Measurements from ENCODE around the gene KLC3.

KLC3 gene

DNA sequence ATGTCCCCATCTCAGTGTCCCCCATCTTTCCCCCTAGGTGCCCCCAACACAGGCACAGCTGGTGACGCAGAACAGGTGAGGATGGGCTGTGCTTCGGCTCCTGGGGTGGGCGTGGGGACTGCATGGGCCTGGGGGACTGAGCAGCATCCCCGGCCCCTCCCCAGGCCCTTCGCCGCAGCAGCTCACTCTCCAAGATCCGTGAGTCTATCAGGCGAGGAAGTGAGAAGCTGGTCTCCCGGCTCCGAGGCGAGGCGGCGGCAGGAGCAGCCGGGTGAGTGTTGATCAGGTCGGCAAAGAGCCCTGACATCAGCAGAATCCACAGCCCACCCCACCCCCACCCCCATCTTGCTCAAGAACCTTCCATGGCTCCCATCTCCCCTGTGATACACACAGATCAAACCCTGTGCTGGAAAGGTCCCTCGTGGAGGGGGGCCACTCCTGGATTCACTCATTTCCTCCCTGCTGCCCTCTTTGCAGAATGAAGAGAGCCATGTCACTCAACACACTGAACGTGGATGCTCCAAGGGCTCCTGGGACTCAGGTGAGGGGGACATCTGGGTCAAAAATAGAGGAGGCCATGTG is 10.0 kb downstream of the KLC3 start:
- TF ChIP-seq, protein P1, sequence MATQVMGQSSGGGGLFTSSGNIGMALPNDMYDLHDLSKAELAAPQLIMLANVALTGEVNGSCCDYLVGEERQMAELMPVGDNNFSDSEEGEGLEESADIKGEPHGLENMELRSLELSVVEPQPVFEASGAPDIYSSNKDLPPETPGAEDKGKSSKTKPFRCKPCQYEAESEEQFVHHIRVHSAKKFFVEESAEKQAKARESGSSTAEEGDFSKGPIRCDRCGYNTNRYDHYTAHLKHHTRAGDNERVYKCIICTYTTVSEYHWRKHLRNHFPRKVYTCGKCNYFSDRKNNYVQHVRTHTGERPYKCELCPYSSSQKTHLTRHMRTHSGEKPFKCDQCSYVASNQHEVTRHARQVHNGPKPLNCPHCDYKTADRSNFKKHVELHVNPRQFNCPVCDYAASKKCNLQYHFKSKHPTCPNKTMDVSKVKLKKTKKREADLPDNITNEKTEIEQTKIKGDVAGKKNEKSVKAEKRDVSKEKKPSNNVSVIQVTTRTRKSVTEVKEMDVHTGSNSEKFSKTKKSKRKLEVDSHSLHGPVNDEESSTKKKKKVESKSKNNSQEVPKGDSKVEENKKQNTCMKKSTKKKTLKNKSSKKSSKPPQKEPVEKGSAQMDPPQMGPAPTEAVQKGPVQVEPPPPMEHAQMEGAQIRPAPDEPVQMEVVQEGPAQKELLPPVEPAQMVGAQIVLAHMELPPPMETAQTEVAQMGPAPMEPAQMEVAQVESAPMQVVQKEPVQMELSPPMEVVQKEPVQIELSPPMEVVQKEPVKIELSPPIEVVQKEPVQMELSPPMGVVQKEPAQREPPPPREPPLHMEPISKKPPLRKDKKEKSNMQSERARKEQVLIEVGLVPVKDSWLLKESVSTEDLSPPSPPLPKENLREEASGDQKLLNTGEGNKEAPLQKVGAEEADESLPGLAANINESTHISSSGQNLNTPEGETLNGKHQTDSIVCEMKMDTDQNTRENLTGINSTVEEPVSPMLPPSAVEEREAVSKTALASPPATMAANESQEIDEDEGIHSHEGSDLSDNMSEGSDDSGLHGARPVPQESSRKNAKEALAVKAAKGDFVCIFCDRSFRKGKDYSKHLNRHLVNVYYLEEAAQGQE (IDR thresholded peaks at IDR 0.05; ENCODE audit: insufficient read depth in 1 of 2, low read depth in 2 of 2, low read length in 2 of 2): no peak
- TF ChIP-seq SIN3A (IDR thresholded peaks at IDR 0.05; ENCODE audit: borderline replicate concordance, insufficient read depth, low read length): no peak
- no peak for TF ChIP-seq FOXP2 (optimal IDR thresholded peaks at IDR 0.05; ENCODE audit: borderline replicate concordance, extremely low read depth, extremely low read length, insufficient read depth)
- TF ChIP-seq POLR2AphosphoS5 (IDR thresholded peaks at IDR 0.05; ENCODE audit: low read depth, low read length): no peak
- TF ChIP-seq TAF1 (IDR thresholded peaks at IDR 0.05; ENCODE audit: borderline replicate concordance, insufficient read depth, low read length): no peak

DNA sequence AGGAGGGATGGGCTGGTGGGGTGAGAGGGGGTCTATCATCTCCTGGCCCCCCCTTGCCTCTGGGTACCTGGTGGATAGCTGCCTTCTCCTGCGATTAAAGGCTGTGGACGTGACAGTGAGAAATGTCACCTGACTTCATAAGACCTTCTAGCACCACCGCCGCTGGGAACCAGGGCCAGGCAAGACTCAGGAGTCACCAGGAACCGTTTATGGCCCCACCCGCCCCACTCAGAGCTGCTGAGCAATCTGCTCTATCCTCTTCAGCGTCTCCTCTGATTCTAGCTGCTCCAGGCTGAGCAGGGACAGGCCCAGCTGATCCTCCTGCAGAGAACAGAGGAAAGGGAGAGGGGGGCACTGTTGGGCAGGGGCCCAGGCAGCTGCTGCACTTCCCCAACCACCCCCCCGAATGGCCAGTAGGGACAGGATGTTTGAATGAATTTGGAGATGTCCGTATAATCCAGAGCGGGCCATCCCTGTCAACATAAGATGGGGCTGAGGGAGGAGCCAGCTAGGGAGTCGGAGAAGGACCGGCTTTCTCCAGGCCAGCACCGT is 10.9 kb downstream of the KLC3 start:
- TF ChIP-seq TAF1 (IDR thresholded peaks at IDR 0.05; ENCODE audit: borderline replicate concordance, insufficient read depth, low read length): no peak

DNA sequence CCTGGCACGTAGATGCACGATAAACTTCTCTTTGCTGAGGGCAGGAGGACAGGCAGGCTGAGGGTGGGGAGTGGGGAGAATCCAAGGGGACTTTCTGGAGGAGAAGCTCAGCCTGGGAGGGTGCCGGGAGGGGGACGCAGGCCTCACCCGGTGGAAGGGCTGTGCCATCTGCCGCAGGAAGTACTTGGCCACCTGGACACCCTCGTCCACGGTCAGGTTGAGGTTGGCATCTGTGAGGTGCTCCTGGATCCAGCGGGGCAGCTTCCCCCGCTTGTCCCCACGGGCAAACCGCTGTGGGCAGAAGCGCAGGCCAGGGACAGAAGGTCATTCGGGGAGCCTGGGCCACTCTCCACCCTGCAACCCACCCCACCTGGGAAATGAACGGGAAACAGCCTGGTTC is 11.5 kb downstream of the KLC3 start:
- TF ChIP-seq POLR2AphosphoS5 (IDR thresholded peaks at IDR 0.05; ENCODE audit: low read depth, low read length) (no peak), TAF1 (IDR thresholded peaks at IDR 0.05; ENCODE audit: borderline replicate concordance, insufficient read depth, low read length) (no peak), FOXP2 (optimal IDR thresholded peaks at IDR 0.05; ENCODE audit: borderline replicate concordance, extremely low read depth, extremely low read length, insufficient read depth) (no peak), SIN3A (IDR thresholded peaks at IDR 0.05; ENCODE audit: borderline replicate concordance, insufficient read depth, low read length) (no peak)
- TF ChIP-seq, protein P1 (IDR thresholded peaks at IDR 0.05; ENCODE audit: insufficient read depth in 1 of 2, low read depth in 2 of 2, low read length in 2 of 2): no peak

DNA sequence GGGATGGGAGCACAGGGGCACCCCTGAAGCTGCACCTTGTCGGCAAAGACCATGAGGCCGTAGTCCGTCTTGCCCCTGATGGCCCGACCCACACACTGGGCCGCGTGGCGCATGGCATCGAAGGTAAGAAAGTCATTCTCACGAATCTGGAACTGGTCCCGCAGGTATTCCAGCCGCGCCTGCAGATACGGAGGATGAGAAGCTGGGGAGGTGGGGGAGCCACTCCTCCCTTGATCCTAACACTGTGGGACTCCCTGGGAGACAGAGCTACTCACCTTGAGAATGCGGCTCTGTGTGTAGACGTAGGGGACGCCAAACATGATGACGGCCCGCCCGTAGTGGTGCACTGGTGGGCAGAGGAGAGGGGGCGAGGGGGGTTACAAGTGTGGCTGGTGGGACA is 11.9 kb downstream of the KLC3 start:
- no peak for TF ChIP-seq TAF1 (IDR thresholded peaks at IDR 0.05; ENCODE audit: borderline replicate concordance, insufficient read depth, low read length)
- no peak for TF ChIP-seq FOXP2 (optimal IDR thresholded peaks at IDR 0.05; ENCODE audit: borderline replicate concordance, extremely low read depth, extremely low read length, insufficient read depth)
- no peak for TF ChIP-seq POLR2AphosphoS5 (IDR thresholded peaks at IDR 0.05; ENCODE audit: low read depth, low read length)
- TF ChIP-seq, protein P1 (IDR thresholded peaks at IDR 0.05; ENCODE audit: insufficient read depth in 1 of 2, low read depth in 2 of 2, low read length in 2 of 2): no peak
- no peak for TF ChIP-seq SIN3A (IDR thresholded peaks at IDR 0.05; ENCODE audit: borderline replicate concordance, insufficient read depth, low read length)

DNA sequence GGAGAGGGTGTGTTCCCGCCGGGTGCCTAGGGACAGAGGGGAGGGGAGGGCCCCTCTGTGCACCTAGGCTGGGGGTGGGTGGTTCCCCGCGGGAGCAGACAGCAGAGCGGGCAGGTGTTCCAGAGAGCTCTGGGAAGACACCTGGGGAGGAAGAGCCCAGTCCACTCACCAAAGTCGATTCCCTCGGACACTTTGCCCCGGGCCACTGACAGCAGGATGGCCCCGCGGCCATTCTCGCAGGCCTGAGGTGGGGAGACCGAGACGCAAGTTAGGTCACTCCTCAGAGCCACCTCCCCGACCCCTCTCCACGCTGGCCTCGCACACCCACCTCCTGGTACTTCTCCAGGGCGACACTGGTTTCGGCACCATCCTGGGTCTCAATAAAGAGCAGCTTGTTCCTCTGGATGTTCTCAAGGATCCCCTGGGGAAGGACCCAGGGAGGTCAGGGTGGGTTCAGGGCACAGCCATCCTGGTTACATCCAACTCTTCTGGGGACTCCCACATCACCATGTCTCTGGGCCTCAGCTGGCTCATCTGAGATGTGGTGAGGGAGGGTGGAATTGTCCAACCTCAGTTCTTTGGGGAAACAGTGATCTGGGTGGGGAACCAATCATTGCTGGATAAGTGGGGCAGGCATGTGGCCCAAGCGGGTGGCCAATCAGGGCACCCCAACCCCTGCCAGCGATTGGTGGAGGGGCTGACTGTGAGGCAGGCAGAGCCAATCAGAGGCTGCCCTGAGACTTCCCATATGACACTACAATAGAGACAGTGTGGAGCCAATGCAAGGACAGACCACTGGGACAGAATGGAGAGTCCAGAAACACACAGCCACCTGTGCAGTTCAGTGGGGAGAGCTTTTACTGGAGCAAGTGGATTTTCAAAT is 12.6 kb downstream of the KLC3 start:
- TF ChIP-seq, protein P1 (IDR thresholded peaks at IDR 0.05; ENCODE audit: insufficient read depth in 1 of 2, low read depth in 2 of 2, low read length in 2 of 2): no peak
- TF ChIP-seq SIN3A (IDR thresholded peaks at IDR 0.05; ENCODE audit: borderline replicate concordance, insufficient read depth, low read length) (no peak), FOXP2 (optimal IDR thresholded peaks at IDR 0.05; ENCODE audit: borderline replicate concordance, extremely low read depth, extremely low read length, insufficient read depth) (no peak), POLR2AphosphoS5 (IDR thresholded peaks at IDR 0.05; ENCODE audit: low read depth, low read length) (no peak), TAF1 (IDR thresholded peaks at IDR 0.05; ENCODE audit: borderline replicate concordance, insufficient read depth, low read length) (no peak)

Measured in PFSK-1 (cell line).